ENCODE results near the gene SLC24A3.

GRCh38 chr20:19429538-19429937 is 217.1 kb downstream of the SLC24A3 start:
- TF ChIP-seq CTCF (IDR thresholded peaks at IDR 0.05) (no peak), POLR2AphosphoS5 (IDR thresholded peaks at IDR 0.05) (no peak)

All from sigmoid colon (tissue), 4 donors.